GM18505 (cell line): ENCODE results near the gene EOMES.

ENCODE experiments used
- ATAC-seq: cut with Tn5 transposase; IDR thresholded peaks from one replicate; pipeline ENCODE4 v1.9.1; 2021; ENCODE audit not compliant: unreplicated experiment
- POLR2A ChIP-seq: IDR thresholded peaks from 4 replicates; pipeline ENCODE4 v1.6.1; 2011; ENCODE audit warnings: borderline replicate concordance; ENCODE audit not compliant: insufficient read depth, insufficient read length; ENCODE audit errors: extremely low read depth

Gene EOMES

GRCh38 chr3:27684302-27684701, 37.8 kb downstream of the EOMES start:
- no peak for ATAC-seq
- TF ChIP-seq POLR2A = no peak

- ATAC-seq = peak; percentile 60
- no peak for TF ChIP-seq POLR2A
Observed at GRCh38 chr3:27681249-27681748, 40.8 kb downstream of the EOMES start.

- no peak for TF ChIP-seq POLR2A
- peak; percentile 14 for ATAC-seq
Observed at GRCh38 chr3:27680517-27681246, 41.4 kb downstream of the EOMES start.

GRCh38 chr3:27679691-27680090, 42.4 kb downstream of the EOMES start:
- no peak for TF ChIP-seq POLR2A
- ATAC-seq = no peak

GRCh38 chr3:27678234-27678633, 43.9 kb downstream of the EOMES start:
- no peak for TF ChIP-seq POLR2A

GRCh38 chr3:27677565-27677964, 44.6 kb downstream of the EOMES start:
- ATAC-seq = no peak
- TF ChIP-seq POLR2A = no peak

More at GRCh38 chr3:27678234-27678633, 43.9 kb downstream of the EOMES start:
- ATAC-seq = no peak

GRCh38 chr3:27675287-27675686, 46.8 kb downstream of the EOMES start:
- ATAC-seq = no peak
- TF ChIP-seq POLR2A = no peak

GRCh38 chr3:27673701-27674100, 48.4 kb downstream of the EOMES start:
- ATAC-seq = no peak
- TF ChIP-seq POLR2A = no peak

GRCh38 chr3:27671101-27671500, 51.0 kb downstream of the EOMES start:
- no peak for TF ChIP-seq POLR2A
- ATAC-seq = no peak

GRCh38 chr3:27670619-27671018, 51.5 kb downstream of the EOMES start:
- TF ChIP-seq POLR2A = no peak
- ATAC-seq = no peak

- TF ChIP-seq POLR2A = no peak
Observed at GRCh38 chr3:27669591-27669990, 52.5 kb downstream of the EOMES start.

GRCh38 chr3:27667751-27668150, 54.4 kb downstream of the EOMES start:
- no peak for TF ChIP-seq POLR2A
- ATAC-seq = no peak

More at GRCh38 chr3:27669591-27669990, 52.5 kb downstream of the EOMES start:
- peak; percentile 48 for ATAC-seq

GRCh38 chr3:27666708-27667107, 55.4 kb downstream of the EOMES start:
- ATAC-seq = peak; percentile 43
- TF ChIP-seq POLR2A = no peak

GRCh38 chr3:27666272-27666671, 55.9 kb downstream of the EOMES start:
- TF ChIP-seq POLR2A = no peak
- peak; percentile 25 for ATAC-seq
